ENCODE measurements around the gene SIGLECL1.
"Not testable (repeated sequence)": the region's sequence is repeated elsewhere in the genome, so short reads cannot be mapped to it uniquely, and the experiment has no call there.

SIGLECL1 gene

GRCh38 chr19:51250786-51251467 lies at the start of gene SIGLECL1:
SIGLECL1 (plus strand) TSS chr19:51251080; CDS start chr19:51264073, 12,993 bp downstream.
- no peak for DNase-seq

- no peak for DNase-seq
Observed at GRCh38 chr19:51201712-51202111, 49.2 kb upstream of the SIGLECL1 start.

GRCh38 chr19:51203916-51204315 lies 47.0 kb upstream of the SIGLECL1 start:
- no peak for DNase-seq

DNA sequence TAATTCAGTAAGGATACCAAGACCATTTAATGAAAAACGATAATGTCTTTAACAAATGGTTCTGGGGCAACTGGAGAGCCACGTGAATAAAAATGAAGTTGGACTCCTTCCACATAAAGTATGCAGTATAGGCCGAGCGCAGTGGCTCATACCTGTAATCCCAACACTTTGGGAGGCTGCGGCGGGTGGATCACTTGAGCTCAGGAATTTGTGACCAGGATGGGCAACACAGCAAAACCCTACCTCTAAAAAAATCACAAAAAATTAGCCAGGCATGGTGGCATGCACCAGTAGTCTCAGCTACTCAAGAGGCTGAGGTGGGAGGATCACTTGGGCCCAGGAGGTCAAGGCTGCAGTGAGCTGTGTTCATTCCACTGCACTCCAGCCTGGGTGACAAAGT lies 46.6 kb upstream of the SIGLECL1 start:
- DNase-seq: no peak

DNA sequence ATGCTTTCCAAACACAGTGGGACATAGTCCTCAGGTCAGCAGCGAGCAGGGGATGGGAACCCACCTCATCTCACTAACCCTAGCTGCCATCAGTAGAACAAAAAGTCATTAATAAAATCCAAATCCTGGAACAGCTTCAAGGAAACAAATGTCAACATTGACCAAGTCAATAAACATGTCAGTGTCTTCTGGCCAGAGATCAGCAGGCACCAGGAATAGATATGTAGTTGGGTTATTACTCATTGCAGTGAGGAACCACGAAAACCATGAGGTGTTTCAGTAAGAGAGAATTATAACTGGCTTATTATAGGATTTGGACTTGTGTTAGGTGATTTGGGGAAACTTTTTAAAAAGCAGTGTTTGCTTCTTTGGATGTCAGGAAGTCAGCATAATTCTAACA lies 43.1 kb upstream of the SIGLECL1 start:
- DNase-seq: no peak

DNA sequence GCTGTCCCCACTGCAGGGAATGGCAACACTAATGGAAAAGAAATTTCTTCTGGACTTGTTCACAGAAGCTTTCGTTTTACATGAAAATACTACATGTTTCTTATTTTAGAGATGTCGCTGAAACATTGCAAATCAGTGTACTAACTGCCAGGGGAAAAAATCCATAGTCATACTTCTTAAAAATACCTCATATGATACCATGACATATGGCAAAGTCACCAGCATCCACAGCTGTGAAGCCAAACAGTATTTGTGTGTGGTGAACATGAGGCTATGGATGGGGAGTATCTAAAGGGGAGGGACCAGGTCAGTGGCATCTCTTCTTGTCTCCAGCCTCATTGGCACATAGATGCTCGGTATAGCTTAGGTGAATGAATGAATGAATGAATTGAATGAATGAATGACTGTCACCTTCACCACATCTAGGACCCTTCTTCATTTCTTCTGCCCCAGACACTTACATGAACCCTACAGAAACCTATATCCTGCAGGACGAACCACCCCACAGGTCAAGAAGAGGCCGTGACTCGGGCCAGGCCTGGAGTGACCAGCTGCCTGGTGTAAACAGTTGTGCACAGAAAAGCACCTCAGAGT lies 40.6 kb upstream of the SIGLECL1 start:
- DNase-seq: no peak

DNA sequence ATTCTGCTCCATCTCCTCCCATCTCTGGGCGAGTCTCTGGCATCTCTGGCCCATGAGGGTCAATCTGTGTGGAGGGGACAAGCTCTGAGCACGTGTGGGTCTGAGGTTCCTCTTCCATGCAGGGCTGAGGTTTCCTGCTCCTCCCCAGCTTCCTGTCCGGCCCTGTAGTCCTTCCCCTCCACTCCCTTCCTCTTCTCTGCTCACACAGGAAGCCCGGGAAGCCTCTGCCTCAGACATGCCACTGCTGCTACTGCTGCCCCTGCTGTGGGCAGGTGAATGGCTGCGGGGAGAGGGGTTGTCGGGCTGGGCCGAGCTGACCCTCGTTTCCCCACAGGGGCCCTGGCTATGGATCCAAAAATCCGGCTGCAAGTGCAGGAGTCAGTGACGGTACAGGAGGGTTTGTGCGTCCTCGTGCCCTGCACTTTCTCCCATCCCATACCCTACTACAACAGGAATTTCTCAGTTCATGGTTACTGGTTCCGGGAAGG lies 40.0 kb upstream of the SIGLECL1 start:
- not testable (repeated sequence) for DNase-seq

GRCh38 chr19:51211833-51212232 lies 39.0 kb upstream of the SIGLECL1 start:
- no peak for DNase-seq

- no peak for DNase-seq
Observed at GRCh38 chr19:51219307-51219706, 31.6 kb upstream of the SIGLECL1 start.

- no peak for DNase-seq
Observed at GRCh38 chr19:51219971-51220370, 30.9 kb upstream of the SIGLECL1 start.

GRCh38 chr19:51220996-51221395 lies 29.9 kb upstream of the SIGLECL1 start:
- no peak for DNase-seq

GRCh38 chr19:51224163-51224641 lies 26.7 kb upstream of the SIGLECL1 start:
- DNase-seq: no peak

DNA sequence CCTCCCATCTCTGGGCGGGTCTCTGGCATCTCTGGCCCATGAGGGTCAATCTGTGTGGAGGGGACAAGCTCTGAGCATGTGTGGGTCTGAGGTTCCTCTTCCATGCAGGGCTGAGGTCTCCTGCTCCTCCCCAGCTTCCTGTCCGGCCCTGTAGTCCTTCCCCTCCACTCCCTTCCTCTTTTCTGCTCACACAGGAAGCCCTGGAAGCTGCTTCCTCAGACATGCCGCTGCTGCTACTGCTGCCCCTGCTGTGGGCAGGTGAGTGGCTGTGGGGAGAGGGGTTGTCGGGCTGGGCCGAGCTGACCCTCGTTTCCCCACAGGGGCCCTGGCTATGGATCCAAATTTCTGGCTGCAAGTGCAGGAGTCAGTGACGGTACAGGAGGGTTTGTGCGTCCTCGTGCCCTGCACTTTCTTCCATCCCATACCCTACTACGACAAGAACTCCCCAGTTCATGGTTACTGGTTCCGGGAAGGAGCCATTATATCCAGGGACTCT lies 25.9 kb upstream of the SIGLECL1 start, which contains the start of gene CD33:
Gene CD33, plus strand, starts transcription at position 183 of the 496 bp plus-strand sequence. Its CDS starts 39 bp downstream, at position 222.
- not testable (repeated sequence) for DNase-seq

DNA sequence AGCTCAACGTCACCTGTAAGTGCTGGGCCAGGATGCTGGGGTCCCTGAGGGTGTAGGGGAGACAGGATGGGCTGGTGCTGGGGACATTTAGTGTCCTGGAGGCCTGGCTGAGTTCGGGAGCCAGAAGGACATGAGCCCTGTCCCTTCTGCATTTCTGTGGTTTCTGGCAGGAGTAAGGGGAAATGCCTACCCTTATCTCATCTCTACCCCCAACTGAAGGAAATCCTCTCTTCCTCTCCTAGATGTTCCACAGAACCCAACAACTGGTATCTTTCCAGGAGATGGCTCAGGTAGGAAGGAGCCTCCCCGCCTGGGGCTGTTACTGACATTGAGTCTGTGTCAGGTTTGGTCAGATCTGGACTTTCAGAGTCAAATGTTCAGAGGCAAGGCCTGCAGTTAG lies 24.8 kb upstream of the SIGLECL1 start:
- DNase-seq: no peak

DNA sequence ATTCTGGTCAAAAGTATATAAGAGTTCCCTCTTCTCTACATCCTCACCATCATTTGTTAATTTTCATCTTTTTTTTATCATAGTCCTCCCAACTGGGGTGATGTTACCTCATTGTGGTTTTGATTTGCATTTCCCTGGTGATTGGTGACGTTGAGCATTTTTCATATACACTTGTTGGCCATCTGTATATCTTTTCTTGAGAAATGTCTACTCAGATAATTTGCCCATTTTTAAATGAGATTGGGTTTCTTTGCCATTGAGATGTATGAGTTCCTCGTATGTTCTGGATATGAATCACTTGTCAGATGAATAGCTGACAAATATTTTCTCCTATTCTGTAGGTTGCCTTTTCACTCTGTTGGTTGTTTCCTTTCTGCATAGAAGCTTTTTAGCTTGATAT lies 23.6 kb upstream of the SIGLECL1 start:
- no peak for DNase-seq

- DNase-seq: no peak
Observed at GRCh38 chr19:51227966-51228365, 22.9 kb upstream of the SIGLECL1 start.

DNA sequence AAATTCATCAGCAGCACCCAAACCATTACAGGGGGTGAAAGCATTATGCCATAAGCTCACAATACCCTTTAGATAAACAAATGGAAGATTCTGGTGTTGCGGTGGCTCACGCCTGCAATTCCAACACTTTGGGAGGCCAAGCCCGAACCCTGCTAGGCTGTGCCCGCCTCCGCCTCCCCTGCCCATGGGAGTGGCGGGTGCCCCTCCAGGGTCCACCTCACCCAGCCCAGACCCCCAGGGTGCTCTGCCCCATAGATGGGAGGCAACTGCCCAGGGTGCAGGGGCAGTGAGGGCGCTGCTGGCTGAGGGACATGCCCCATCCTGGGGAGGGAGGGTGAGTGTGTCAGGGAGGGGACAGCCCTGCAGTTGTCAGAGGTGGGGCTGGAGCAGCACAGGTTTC lies 10.0 kb upstream of the SIGLECL1 start:
- no peak for DNase-seq

DNA sequence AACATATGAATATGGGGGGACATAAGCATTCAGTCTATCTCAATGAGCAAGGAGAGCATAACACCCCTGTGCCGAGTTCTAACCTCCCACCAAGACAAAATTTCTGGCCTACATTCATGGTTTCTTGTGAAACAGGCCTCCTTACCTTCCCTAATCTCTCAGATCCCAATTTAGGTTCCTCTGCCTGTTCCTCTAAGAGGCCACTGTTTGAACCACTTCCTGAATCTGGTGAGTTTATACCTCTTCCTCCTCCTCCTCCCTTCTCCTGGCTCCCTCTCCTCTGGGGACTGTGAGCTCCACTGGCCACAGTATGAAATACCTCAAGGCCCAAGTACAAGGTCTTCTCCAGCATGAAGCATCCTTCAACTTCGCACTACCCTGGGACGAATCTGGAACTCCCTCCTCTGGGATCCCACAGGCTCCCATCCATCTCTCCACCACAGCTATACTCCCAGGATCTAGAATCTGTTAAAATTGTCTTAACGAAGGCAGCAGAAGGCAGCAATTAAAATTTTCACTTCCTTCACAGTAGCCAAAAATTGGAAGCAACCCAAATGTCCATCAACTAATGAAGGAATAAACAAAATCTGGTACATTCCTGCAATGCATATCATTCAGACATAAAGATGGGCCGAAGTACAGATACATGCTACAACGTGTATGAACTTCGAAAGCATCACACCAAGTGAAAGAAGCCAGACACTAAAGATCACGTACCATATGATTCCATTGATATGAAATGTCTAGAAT lies 7.8 kb upstream of the SIGLECL1 start:
- DNase-seq: no peak

- no peak for DNase-seq
Observed at GRCh38 chr19:51246164-51246552, 4.7 kb upstream of the SIGLECL1 start.

DNA sequence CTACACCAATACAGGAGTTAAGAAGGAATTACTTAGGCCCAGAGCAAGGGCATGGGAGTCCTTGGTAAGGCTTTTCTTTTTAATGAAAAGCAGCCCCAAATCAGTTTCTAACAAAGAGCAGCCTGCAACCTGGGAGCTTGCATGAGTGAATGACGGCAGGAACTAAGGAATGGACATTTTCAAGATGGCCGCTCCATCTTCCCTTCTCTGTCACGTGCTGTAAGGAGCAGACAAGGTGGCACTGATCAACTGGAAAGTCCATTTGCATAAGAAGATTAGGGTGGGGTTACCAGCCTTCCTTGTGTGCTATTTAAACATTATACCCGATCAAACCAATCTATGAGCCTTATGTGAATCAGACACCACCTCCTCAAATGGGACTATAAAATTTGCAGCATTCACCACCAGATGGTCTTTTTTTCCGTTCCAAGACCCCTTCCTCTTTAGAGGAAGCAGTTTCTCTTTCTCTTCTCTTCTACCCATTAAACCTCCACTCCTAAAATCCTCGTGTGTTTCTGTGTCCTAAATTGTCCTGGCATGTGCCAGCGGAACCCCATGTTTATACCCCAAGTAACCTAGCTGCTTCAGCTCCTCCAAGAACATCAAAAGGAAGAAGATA lies 2.8 kb upstream of the SIGLECL1 start:
- DNase-seq: no peak

DNA sequence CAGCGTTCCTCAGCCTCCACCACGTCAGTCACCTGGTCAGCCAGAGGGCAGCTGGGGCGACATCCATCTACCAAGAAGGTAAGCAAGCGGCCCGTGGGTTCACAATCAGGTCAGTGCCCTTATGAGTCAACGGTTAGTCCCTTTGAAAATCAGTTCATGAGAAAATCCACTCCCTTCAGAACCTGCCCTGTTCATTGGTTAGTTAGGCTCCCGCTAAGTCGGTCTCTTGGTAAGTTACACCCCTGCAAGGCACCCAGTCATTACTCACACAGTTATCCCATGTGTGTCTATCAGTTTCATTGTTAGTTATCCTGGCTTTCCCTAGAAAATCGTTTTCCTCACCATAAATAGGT lies 564 bp downstream of the SIGLECL1 start:
- no peak for DNase-seq

DNA sequence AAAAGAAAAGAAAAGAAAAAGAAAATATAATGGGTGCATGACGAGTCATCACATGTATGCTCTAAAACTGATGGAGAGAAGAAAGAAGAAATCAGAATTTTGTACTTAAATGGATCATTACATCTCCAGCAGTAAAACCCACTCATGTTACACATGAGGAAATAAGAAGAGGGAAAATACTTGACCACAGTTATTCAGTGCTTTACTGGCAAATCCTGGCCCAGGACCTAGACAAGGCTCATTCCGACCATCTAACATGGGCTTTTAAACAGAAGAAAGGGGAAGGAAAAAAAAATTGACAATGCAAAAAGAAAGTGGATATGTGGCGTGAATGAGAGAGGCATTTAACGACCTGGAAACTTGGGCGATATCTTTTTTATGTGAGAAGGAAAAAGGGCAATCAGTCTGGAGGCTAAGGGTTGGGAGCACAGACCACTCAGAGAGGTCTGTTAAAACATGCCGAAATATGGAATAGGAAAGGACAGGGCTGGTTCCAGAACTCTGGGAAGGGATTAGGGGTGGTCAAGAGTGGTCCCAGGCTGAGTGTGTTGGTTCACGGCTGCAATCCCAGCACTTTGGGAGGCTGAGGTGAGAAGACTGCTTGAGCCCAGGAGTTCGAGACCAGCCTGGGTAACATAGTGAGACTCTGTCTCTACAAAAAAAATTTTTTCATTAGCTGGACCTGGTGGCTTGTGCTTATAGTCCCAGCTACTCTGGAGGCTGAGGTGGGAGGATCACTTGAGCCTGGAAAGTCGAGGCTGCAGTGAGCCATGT lies 1.6 kb downstream of the SIGLECL1 start:
- no peak for DNase-seq
